PC-3 (cell line): ENCODE data around the gene KCNG3. TPM values are rescaled to one million over a fixed set of nuclear protein-coding genes. Genes with fewer than 3 reads are reported as not detected.

ENCODE experiments used
- ATAC-seq: fragments of 200-7000 bp; cut with Tn5 transposase; 2 replicates; pipeline ENCODE4 v1.9.1; 2020; ENCODE audit warnings: mild to moderate bottlenecking, moderate library complexity
- BruUV-seq: library from RNA; stranded (reverse); fragments of 400-500 nt; replicated peaks from 2 replicates; lab custom pipeline; 2021; lab: Mats Ljungman, UMichigan
- CTCF ChIA-PET: fragments of 300-600 bp; sonication (Branson Sonifier 250); formaldehyde crosslinking; loops from one replicate; lab custom pipeline; 2022; ENCODE audit warnings: antibody characterized with exemption; lab: Charles Lee
- POLR2A ChIA-PET: fragments of 300-600 bp; sonication (Branson Sonifier 250); formaldehyde crosslinking; loops from one replicate; lab custom pipeline; 2022; ENCODE audit warnings: antibody characterized with exemption; ENCODE audit not compliant: unreplicated experiment; lab: Charles Lee
- DNase-seq: peaks from one replicate; pipeline ENCODE4 v3.0.0-alpha.2; 2015
- H2AFZ ChIP-seq: fragments of 300-600 bp; sonication (generic); 2 replicates; pipeline ENCODE4 v1.6.0; 2016; ENCODE audit warnings: antibody characterized with exemption, low read length
- H3F3A ChIP-seq: fragments of 300-600 bp; sonication (generic); one replicate; pipeline ENCODE4 v1.6.0; 2017; ENCODE audit warnings: antibody characterized with exemption, low read length, control low read depth, mild to moderate bottlenecking; ENCODE audit not compliant: unreplicated experiment
- H3K27ac ChIP-seq: fragments of 300-600 bp; sonication (generic); 2 replicates; pipeline ENCODE4 v1.5.1; 2016; ENCODE audit warnings: mild to moderate bottlenecking, low read length
- H3K27me3 ChIP-seq: fragments of 300-600 bp; sonication (generic); 2 replicates; pipeline ENCODE4 v1.6.1; 2016; ENCODE audit warnings: low read length, mixed read lengths
- H3K36me3 ChIP-seq: fragments of 300-600 bp; sonication (generic); 2 replicates; pipeline ENCODE4 v1.6.1; 2016; ENCODE audit warnings: low read depth, mixed run types, low read length, mixed read lengths
- H3K4me1 ChIP-seq: fragments of 300-600 bp; sonication (generic); 2 replicates; pipeline ENCODE4 v1.5.1; 2016; ENCODE audit warnings: low read length; ENCODE audit not compliant: insufficient read depth
- H3K4me2 ChIP-seq: fragments of 300-600 bp; sonication (generic); 2 replicates; pipeline ENCODE4 v1.6.0; 2016; ENCODE audit warnings: low read length
- H3K4me3 ChIP-seq: fragments of 300-600 bp; sonication (generic); 2 replicates; pipeline ENCODE4 v1.5.1; 2016; ENCODE audit warnings: mild to moderate bottlenecking, low read length, mixed read lengths
- H3K79me2 ChIP-seq: fragments of 300-600 bp; sonication (generic); 2 replicates; pipeline ENCODE4 v1.6.1; 2017; ENCODE audit warnings: low read length, mixed read lengths
- H3K9ac ChIP-seq: fragments of 300-600 bp; sonication (generic); 2 replicates; pipeline ENCODE4 v1.6.0; 2016; ENCODE audit warnings: mild to moderate bottlenecking, low read length
- H3K9me2 ChIP-seq: fragments of 300-600 bp; sonication (generic); replicated peaks from 2 replicates; pipeline ENCODE4 v1.6.1; 2016; ENCODE audit warnings: mixed run types, low read length, mixed read lengths
- H3K9me3 ChIP-seq: fragments of 300-600 bp; sonication (generic); 2 replicates; pipeline ENCODE4 v1.6.1; 2016; ENCODE audit warnings: low read length, mixed read lengths
- H4K20me1 ChIP-seq: fragments of 300-600 bp; sonication (generic); 2 replicates; pipeline ENCODE4 v1.6.1; 2016; ENCODE audit warnings: low read length, mixed read lengths
- CTCF ChIP-seq: fragments of 300-600 bp; sonication (generic); conservative IDR thresholded peaks from 2 replicates; pipeline ENCODE4 v1.5.1; 2017; ENCODE audit warnings: antibody characterized with exemption, low read depth, mild to moderate bottlenecking, low read length
- EZH2 ChIP-seq: fragments of 300-600 bp; sonication (generic); IDR thresholded peaks from one replicate; pipeline ENCODE4 v1.6.1; 2017; ENCODE audit warnings: antibody characterized with exemption, mild to moderate bottlenecking, low read length; ENCODE audit not compliant: unreplicated experiment
- EZH2phosphoT487 ChIP-seq: fragments of 300-600 bp; sonication (generic); IDR thresholded peaks from 2 replicates; pipeline ENCODE4 v1.6.1; 2018; ENCODE audit warnings: mild to moderate bottlenecking, antibody characterized with exemption, low read length, borderline replicate concordance
- intact Hi-C: fragments of 100-400 bp; cut with micrococcal nuclease; formaldehyde crosslinking; loops from 2 replicates; pipeline ENCODE4 v1.9.0; 2023
- total RNA-seq: library from RNA; depleted of rRNA; stranded (reverse); fragments of >200 nt; gene quantifications from 2 replicates; pipeline ENCODE4 v1.2.3, GENCODE V29; 2014

The KCNG3 gene
- total RNA-seq, 1 experiment from 2014 or later, result 2.4 TPM

DNA sequence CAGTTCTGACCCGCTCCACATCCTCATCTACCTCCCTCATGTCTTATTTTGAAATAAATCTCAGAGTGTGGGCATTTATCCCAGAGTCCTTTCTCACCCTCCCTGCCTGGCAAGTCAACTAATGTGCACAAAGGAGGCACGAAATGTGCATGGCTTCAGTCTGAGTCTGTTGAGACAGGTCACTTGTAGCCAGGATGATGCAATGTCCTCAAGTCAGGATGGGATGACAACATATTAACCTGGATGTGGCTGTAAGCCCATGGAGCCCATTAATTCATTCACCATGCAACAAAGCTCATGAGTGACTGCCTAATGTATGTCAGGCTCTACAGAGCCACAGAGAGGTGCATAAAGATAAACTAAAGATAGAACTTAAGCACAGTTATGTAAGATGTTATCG, 34.5 kb downstream of the KCNG3 start:
- H3K79me2 ChIP-seq, result no peaks in the 10 kb centered on the region
- no peak overlapping the region for H3K4me3 ChIP-seq
- CTCF ChIA-PET, result no interaction called here
- no peak overlapping the region for H3K4me2 ChIP-seq
- H3K9me3 ChIP-seq, result no peaks in the 10 kb centered on the region
- DNase-seq (no peak), ATAC-seq (no peak)
- BruUV-seq, result no TSS peak
- no peaks in the 10 kb centered on the region for H3F3A ChIP-seq
- H4K20me1 ChIP-seq, result no peaks in the 10 kb centered on the region
- H3K27ac ChIP-seq, result no peak overlapping the region
- no peaks in the 10 kb centered on the region for H3K9me2 ChIP-seq
- no peak overlapping the region for H2AFZ ChIP-seq
- no peak overlapping the region for H3K9ac ChIP-seq
- intact Hi-C loops, result no loop called here
- TF ChIP-seq EZH2, result no peak
- TF ChIP-seq EZH2phosphoT487, result no peak
- TF ChIP-seq CTCF, result no peak
- no peaks in the 10 kb centered on the region for H3K36me3 ChIP-seq
- H3K27me3 ChIP-seq, result no peaks in the 10 kb centered on the region
- POLR2A ChIA-PET, result no interaction called here
- H3K4me1 ChIP-seq, result no peaks in the 10 kb centered on the region

DNA sequence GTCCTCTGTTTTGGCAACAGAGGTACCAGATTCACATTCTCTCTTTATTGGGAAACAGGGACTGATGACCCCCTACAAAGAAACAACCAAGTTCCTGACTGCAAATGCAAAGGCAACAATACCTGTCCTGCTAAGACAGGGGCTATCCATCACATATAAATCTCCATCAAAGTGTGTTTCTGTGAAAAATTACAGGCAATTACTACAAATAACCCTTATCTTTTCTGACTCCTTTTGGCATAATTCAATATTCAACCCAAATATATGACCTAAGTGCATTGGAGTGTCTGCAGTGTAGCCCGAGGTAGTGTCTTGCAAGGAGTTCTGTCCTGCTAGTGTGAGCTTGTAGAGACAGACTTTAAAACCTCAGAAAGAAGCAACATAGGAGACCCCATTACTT, 35.4 kb downstream of the KCNG3 start:
- CTCF ChIA-PET, result no interaction called here
- intact Hi-C loops, result no loop called here
- H3K9me3 ChIP-seq, result no peaks in the 10 kb centered on the region
- no peak for ATAC-seq
- no peaks in the 10 kb centered on the region for H3K36me3 ChIP-seq
- H4K20me1 ChIP-seq, result no peaks in the 10 kb centered on the region
- no peaks in the 10 kb centered on the region for H3K9me2 ChIP-seq
- no peak overlapping the region for H3K9ac ChIP-seq
- H2AFZ ChIP-seq, result no peak overlapping the region
- DNase-seq, result no peak
- no peaks in the 10 kb centered on the region for H3K27me3 ChIP-seq
- no peak overlapping the region for H3K4me2 ChIP-seq
- POLR2A ChIA-PET, result no interaction called here
- H3K79me2 ChIP-seq, result no peaks in the 10 kb centered on the region
- BruUV-seq, result no TSS peak
- no peaks in the 10 kb centered on the region for H3F3A ChIP-seq
- no peaks in the 10 kb centered on the region for H3K4me1 ChIP-seq
- no peak overlapping the region for H3K27ac ChIP-seq
- H3K4me3 ChIP-seq, result no peak overlapping the region
- TF ChIP-seq EZH2 (no peak), EZH2phosphoT487 (no peak), CTCF (no peak)

DNA sequence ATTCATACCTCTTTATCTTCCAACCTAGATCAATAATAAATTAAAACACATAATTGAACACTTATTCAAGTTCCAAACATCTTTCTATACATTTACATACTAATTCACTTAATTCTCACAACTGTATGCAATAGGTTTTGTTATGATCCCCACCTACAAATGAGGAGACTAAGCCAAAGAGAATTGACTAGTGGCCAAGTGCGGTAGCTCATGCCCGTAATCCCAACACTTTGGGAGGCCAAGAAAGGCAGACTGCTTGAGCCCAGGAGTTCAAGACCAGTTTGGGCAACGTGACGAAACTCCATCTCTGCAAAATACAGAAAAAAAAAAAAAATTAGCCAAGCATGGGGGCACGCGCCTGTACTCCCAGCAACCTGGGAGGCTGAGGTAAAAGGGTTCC, 36.8 kb downstream of the KCNG3 start:
- no peaks in the 10 kb centered on the region for H3K4me1 ChIP-seq
- ATAC-seq (no peak), DNase-seq (peak; percentile 18)
- ChIA-PET POLR2A (no interaction called here), CTCF (no interaction called here)
- TF ChIP-seq EZH2 (no peak), EZH2phosphoT487 (no peak), CTCF (peak; percentile 26; the same call in 1 of the 2 replicates)
- H3K36me3 ChIP-seq, result no peaks in the 10 kb centered on the region
- no peak overlapping the region for H2AFZ ChIP-seq
- intact Hi-C loops, result no loop called here
- no peak overlapping the region for H3K4me3 ChIP-seq
- H3K79me2 ChIP-seq, result no peaks in the 10 kb centered on the region
- H3K27me3 ChIP-seq, result no peaks in the 10 kb centered on the region
- H3K9me2 ChIP-seq, result no peaks in the 10 kb centered on the region
- H3K4me2 ChIP-seq, result no peak overlapping the region
- no peaks in the 10 kb centered on the region for H3K9me3 ChIP-seq
- no peaks in the 10 kb centered on the region for H3F3A ChIP-seq
- no peak overlapping the region for H3K9ac ChIP-seq
- H3K27ac ChIP-seq, result no peak overlapping the region
- H4K20me1 ChIP-seq, result no peaks in the 10 kb centered on the region
- BruUV-seq, result no TSS peak
